Spinal cord (tissue), 10 donors: ENCODE measurements around the gene CDH23. TPM values are rescaled to one million over a fixed set of nuclear protein-coding genes. Genes with fewer than 3 reads are reported as not detected.

Source experiments
- DNase-seq, 6 donors: peaks; one replicate each; pipeline versions ENCODE4 v3.0.0 to v3.0.0-alpha.2; 2013 to 2015; ENCODE audit warnings: low spot score in 6 of 6, low read depth in 4 of 6
- H3K27ac ChIP-seq: one replicate; pipeline ENCODE4 v1.5.1; 2013; ENCODE audit warnings: low read depth, low read length, control low read depth
- H3K27me3 ChIP-seq: one replicate; pipeline ENCODE4 v1.6.1; 2013; ENCODE audit warnings: low read length; ENCODE audit not compliant: control insufficient read depth, insufficient read depth
- H3K36me3 ChIP-seq: one replicate; pipeline ENCODE4 v1.6.1; 2013; ENCODE audit warnings: low read length; ENCODE audit not compliant: control insufficient read depth, insufficient read depth
- H3K4me1 ChIP-seq: one replicate; pipeline ENCODE4 v1.6.1; 2013; ENCODE audit warnings: low read length; ENCODE audit not compliant: control insufficient read depth, insufficient read depth
- H3K4me3 ChIP-seq: one replicate; pipeline ENCODE4 v1.5.1; 2013; ENCODE audit warnings: low read depth, low read length, control low read depth
- H3K9me3 ChIP-seq: one replicate; pipeline ENCODE4 v1.6.1; 2013; ENCODE audit warnings: low read length; ENCODE audit not compliant: control insufficient read depth, insufficient read depth
- WGBS: methylation state at CpG from one replicate; pipeline ENCODE4 v1.1.5; 2013; ENCODE audit warnings: missing lambda C conversion rate; ENCODE audit not compliant: insufficient coverage; 5-methylcytosine and 5-hydroxymethylcytosine counted together
- polyA plus RNA-seq, 2 donors: library from polyadenylated mRNA; unstranded; fragments of 120-200 nt; gene quantifications; one replicate each; pipeline ENCODE4 v1.2.1, GENCODE V29; 2013; ENCODE audit not compliant: insufficient read length in 2 of 2
- total RNA-seq, 2 donors: library from RNA; depleted of rRNA in 1 of 2; stranded (reverse); fragments of 120-200 nt in 1 of 2; fragments of >200 nt in 1 of 2; gene quantifications; one replicate each; pipeline versions ENCODE4 v1.2.3 to v1.2.4, GENCODE V29; 2013 to 2014
- donor health status: healthy.

Gene CDH23
- total and polyA plus RNA-seq, 4 donors: 15.6 to 24.2 (median 19.0) TPM

DNA sequence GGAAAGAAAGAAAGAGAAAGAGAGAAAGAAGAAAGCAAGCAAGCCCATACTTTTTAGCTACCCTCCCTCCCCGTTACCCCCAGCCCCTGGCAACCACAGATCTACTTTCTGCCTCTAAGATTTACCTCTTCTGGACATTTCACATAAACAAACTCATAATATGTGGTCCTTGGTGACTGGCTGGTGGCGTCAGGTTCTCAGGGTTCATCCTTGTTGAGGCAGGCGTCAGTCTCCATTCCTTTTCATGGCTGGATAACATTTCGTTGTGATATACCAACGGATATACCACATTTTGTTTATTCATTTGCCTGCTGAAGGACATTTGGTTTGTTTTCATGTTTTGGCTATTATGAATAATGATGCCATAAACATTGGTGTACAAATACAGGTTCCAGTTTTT lies 30.5 kb downstream of the CDH23 start:
- Histone ChIP-seq H3K4me1 (peaks cover 12% of the 10 kb centered on the region), H3K9me3 (no peaks in the 10 kb centered on the region), H3K4me3 (no peak overlapping the region), H3K27ac (no peak overlapping the region), H3K36me3 (no peaks in the 10 kb centered on the region), H3K27me3 (no peaks in the 10 kb centered on the region)
- 97% methylated on average over 4 of the region's 5 CpGs for WGBS
- no peak for DNase-seq

- H3K4me1 ChIP-seq: peaks cover 12% of the 10 kb centered on the region
- H3K4me3 ChIP-seq: no peak overlapping the region
- H3K36me3 ChIP-seq: no peaks in the 10 kb centered on the region
- WGBS: 86% methylated on average over 8 of the region's 8 CpGs
- H3K9me3 ChIP-seq: no peaks in the 10 kb centered on the region
- DNase-seq: no peak
- no peak overlapping the region for H3K27ac ChIP-seq
- H3K27me3 ChIP-seq: no peaks in the 10 kb centered on the region
Observed at GRCh38 chr10:71429304-71429703, 32.6 kb downstream of the CDH23 start.

- no peak overlapping the region for H3K4me3 ChIP-seq
- H3K27me3 ChIP-seq: no peaks in the 10 kb centered on the region
- DNase-seq: no peak
- no peaks in the 10 kb centered on the region for H3K36me3 ChIP-seq
- no peaks in the 10 kb centered on the region for H3K9me3 ChIP-seq
- no peak overlapping the region for H3K27ac ChIP-seq
- peaks cover 12% of the 10 kb centered on the region for H3K4me1 ChIP-seq
- 93% methylated on average over 2 of the region's 2 CpGs for WGBS
Observed at GRCh38 chr10:71429929-71430328, 33.2 kb downstream of the CDH23 start.

- Histone ChIP-seq H3K4me1 (peaks cover 22% of the 10 kb centered on the region), H3K27ac (peak overlapping the region; percentile 36), H3K36me3 (no peaks in the 10 kb centered on the region), H3K27me3 (no peaks in the 10 kb centered on the region), H3K4me3 (no peak overlapping the region), H3K9me3 (no peaks in the 10 kb centered on the region)
- DNase-seq: peak in 2 of 6 donors; percentile 18 to 78
- 37% methylated on average over 7 of the region's 16 CpGs for WGBS
Observed at GRCh38 chr10:71431239-71432100, 34.8 kb downstream of the CDH23 start.

DNA sequence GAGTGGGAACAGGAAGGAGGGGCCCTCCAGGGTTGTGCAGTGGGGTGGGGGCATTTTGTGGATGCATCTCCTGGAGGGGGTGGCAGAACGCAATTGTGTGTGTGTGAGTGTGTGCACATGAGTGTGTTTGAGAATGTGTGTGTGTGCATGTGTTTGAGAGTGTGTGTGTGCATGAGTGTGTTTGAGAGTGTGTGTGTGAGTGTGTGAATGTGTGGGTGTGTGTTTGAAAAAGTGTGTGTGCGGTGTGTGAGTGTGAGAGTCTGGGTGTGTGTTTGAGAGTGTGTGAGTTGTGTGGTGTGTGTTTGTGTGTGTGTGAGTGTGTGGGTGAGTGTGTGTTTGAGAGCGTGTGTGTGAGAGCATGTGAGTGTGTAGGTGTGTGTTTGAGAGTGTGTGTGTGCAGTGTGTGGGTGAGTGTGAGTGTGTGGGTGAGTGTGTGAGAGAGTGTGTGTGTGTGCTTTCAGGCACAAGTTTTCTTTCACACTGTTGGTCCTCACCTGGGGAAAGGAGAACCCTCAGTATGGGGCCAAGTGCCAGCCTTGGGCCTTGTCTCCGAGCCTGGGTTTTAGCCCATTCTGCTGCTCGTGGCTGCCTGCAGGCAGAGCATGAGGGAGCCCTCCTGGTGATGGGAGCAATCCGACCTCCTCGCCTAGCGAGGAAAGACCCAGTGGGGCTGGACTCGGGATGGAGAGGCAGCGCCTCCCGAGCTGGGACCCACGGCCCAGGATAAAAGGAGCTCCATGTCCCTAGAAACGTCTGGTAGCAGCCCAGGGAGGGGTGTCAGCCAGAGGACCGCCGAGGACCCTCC lies 35.6 kb downstream of the CDH23 start:
- no peaks in the 10 kb centered on the region for H3K27me3 ChIP-seq
- WGBS: 74% methylated on average over 15 of the region's 15 CpGs
- H3K9me3 ChIP-seq: no peaks in the 10 kb centered on the region
- H3K36me3 ChIP-seq: no peaks in the 10 kb centered on the region
- peaks cover 22% of the 10 kb centered on the region for H3K4me1 ChIP-seq
- no peak overlapping the region for H3K4me3 ChIP-seq
- no peak overlapping the region for H3K27ac ChIP-seq
- DNase-seq: no peak

GRCh38 chr10:71432956-71433767 lies 36.4 kb downstream of the CDH23 start:
- Histone ChIP-seq H3K36me3 (no peaks in the 10 kb centered on the region), H3K4me1 (peaks cover 22% of the 10 kb centered on the region), H3K27me3 (no peaks in the 10 kb centered on the region), H3K4me3 (no peak overlapping the region), H3K27ac (no peak overlapping the region), H3K9me3 (no peaks in the 10 kb centered on the region)
- WGBS: 96% methylated on average over 7 of the region's 11 CpGs
- DNase-seq: no peak

GRCh38 chr10:71433768-71434744 lies 37.3 kb downstream of the CDH23 start:
- no peaks in the 10 kb centered on the region for H3K9me3 ChIP-seq
- H3K36me3 ChIP-seq: no peaks in the 10 kb centered on the region
- H3K4me3 ChIP-seq: no peak overlapping the region
- H3K27me3 ChIP-seq: no peaks in the 10 kb centered on the region
- H3K4me1 ChIP-seq: peaks cover 22% of the 10 kb centered on the region
- DNase-seq: no peak
- no peak overlapping the region for H3K27ac ChIP-seq
- WGBS: 93% methylated on average over 8 of the region's 10 CpGs

DNA sequence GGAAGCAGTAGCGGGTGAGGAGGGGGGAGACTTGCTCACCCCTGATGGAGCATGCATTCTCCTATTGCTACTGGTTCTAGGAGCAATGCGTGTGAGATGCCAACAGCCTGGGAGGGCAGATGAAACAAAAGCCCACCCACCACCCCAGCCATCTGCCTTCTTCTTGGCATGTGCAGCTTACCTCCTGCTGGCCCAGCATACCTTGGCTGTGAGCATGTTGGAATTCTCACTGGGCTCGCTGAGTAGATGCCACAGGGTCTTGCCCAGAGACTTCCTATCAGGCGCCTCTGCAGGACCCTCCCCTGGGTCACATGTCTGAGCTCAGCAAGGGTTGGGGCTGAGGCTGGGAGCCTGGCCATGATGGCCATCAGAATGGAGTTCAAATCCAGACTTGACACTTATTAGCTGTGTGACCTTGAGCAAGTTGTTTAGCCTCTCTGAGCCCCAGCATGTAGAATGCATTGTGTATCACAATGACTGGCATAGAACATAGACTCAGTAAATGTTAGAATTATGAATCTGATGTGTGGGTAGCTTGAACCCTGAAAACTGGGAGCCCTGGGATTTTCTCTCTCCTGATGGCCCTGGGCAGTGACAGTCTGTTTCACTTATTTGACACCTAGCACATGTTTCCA lies 38.2 kb downstream of the CDH23 start:
- 91% methylated on average over 2 of the region's 4 CpGs for WGBS
- peak in 1 of 6 donors; percentile 76 for DNase-seq
- H3K4me1 ChIP-seq: peaks cover 22% of the 10 kb centered on the region
- H3K4me3 ChIP-seq: no peak overlapping the region
- no peaks in the 10 kb centered on the region for H3K9me3 ChIP-seq
- H3K36me3 ChIP-seq: no peaks in the 10 kb centered on the region
- no peak overlapping the region for H3K27ac ChIP-seq
- no peaks in the 10 kb centered on the region for H3K27me3 ChIP-seq
